SU-DHL-6 (cell line): ENCODE results near the gene ZNF519.
"Not testable (repeated sequence)": the region's sequence is repeated elsewhere in the genome, so short reads cannot be mapped to it uniquely, and the experiment has no call there.

Experiments
- H2AFZ ChIP-seq: fragments of 200-600 bp; sonication (generic); 2 replicates; pipeline ENCODE4 v1.6.1; 2014; ENCODE audit warnings: low read depth, mild to moderate bottlenecking, moderate library complexity, mixed read lengths, antibody characterized with exemption, low read length; ENCODE audit not compliant: severe bottlenecking
- H3F3A ChIP-seq: fragments of 200-600 bp; shearing (Covaris generic); 2 replicates; pipeline ENCODE4 v1.6.0; 2016; ENCODE audit warnings: antibody characterized with exemption, mild to moderate bottlenecking; ENCODE audit not compliant: insufficient read depth
- H3K27ac ChIP-seq: fragments of 200-600 bp; sonication (generic); 2 replicates; pipeline ENCODE4 v1.5.1; 2016; ENCODE audit warnings: low read depth, mild to moderate bottlenecking, low read length, moderate library complexity, mixed read lengths
- H3K27me3 ChIP-seq: fragments of 200-600 bp; sonication (generic), shearing (Covaris generic); 2 replicates; pipeline ENCODE4 v1.6.0; 2014; ENCODE audit warnings: mild to moderate bottlenecking, low read length
- H3K36me3 ChIP-seq: fragments of 200-600 bp; sonication (generic); 2 replicates; pipeline ENCODE4 v1.6.1; 2014; ENCODE audit warnings: mild to moderate bottlenecking, low read length, mixed read lengths
- H3K4me2 ChIP-seq: fragments of 300-600, 200-600 bp; shearing (Covaris generic), sonication (generic); 2 replicates; pipeline ENCODE4 v1.6.0; 2014; ENCODE audit warnings: low read length, low read depth, mild to moderate bottlenecking; ENCODE audit not compliant: poor library complexity, severe bottlenecking
- H3K4me3 ChIP-seq: fragments of 200-600 bp; sonication (generic); 2 replicates; pipeline ENCODE4 v1.5.1; 2014; ENCODE audit warnings: antibody characterized with exemption, low read length, mild to moderate bottlenecking, mixed read lengths; ENCODE audit not compliant: insufficient read depth, poor library complexity, severe bottlenecking
- H3K79me2 ChIP-seq: fragments of 200-600 bp; sonication (generic); 2 replicates; pipeline ENCODE4 v1.6.1; 2014; ENCODE audit warnings: mild to moderate bottlenecking, low read length, moderate library complexity; ENCODE audit not compliant: insufficient read depth
- H3K9ac ChIP-seq: fragments of 200-600 bp; sonication (generic); 2 replicates; pipeline ENCODE4 v1.7.0; 2014; ENCODE audit warnings: mild to moderate bottlenecking, low read length
- H3K9me2 ChIP-seq: fragments of 200-600 bp; sonication (generic); replicated peaks from 2 replicates; pipeline ENCODE4 v1.6.1; 2014; ENCODE audit warnings: low read length; ENCODE audit not compliant: insufficient read depth
- H3K9me3 ChIP-seq: fragments of 200-600 bp; sonication (generic); 2 replicates; pipeline ENCODE4 v1.6.1; 2014; ENCODE audit warnings: low read length, mixed read lengths; ENCODE audit not compliant: insufficient read depth
- H4K20me1 ChIP-seq: fragments of 200-600 bp; sonication (generic); 2 replicates; pipeline ENCODE4 v1.6.1; 2014; ENCODE audit warnings: low read depth, mild to moderate bottlenecking, antibody characterized with exemption, low read length, moderate library complexity, mixed read lengths
- EZH2phosphoT487 ChIP-seq: fragments of 200-600 bp; sonication (generic), shearing (Covaris generic); conservative IDR thresholded peaks from 2 replicates; pipeline ENCODE4 v1.6.1; 2018; ENCODE audit warnings: mild to moderate bottlenecking, antibody characterized with exemption, low read length, moderate library complexity, mixed read lengths
- TF ChIP-seq, protein P1 (sequence below): fragments of 200-600 bp; sonication (generic); IDR thresholded peaks from one replicate; pipeline ENCODE4 v1.5.1; 2017; ENCODE audit warnings: antibody characterized with exemption, mild to moderate bottlenecking, low read length, moderate library complexity; ENCODE audit not compliant: insufficient read depth, poor library complexity, severe bottlenecking

Gene ZNF519

DNA sequence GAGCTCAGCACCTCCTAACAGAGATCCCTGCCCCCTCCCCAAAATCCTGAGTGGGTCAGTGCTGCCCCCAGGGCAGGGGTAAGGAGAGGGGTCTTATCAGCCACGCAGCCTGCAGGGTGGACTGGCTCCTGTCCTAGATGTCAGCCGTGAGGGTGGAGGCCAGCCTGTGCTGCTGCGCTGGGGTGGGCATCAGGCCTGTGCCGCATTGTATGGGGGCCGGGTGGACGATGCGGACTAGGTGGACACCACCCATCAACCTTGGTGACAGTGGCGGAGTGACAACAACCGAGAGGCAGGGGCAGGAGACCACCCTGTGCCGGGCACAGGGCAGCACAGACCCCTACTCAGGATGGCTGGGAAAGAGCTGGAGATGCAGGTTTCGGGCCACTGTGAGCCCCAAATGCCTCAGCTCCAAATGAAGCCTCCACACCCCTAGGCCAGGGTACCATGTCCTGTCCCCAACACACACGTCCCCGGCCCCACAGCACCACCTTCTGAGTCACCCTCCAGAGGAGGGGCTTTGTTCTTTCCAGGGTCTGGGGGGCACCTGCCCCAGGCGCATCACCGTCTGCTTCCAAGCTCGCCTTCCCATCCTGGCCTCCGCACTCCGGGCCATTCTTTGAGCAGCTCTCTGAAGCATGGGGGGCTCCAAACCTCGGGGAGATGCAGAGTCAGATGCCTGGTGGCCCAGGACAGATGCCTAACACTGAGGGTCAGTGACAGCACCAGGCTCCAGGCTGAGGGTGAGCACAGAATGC lies 13.5 kb upstream of the ZNF519 start:
- H3K27me3 ChIP-seq, H3F3A ChIP-seq, H2AFZ ChIP-seq, H3K79me2 ChIP-seq, H3K4me2 ChIP-seq, H4K20me1 ChIP-seq, H3K9me3 ChIP-seq, H3K9me2 ChIP-seq, H3K4me3 ChIP-seq, H3K36me3 ChIP-seq, H3K9ac ChIP-seq, H3K27ac ChIP-seq: not testable (repeated sequence)

DNA sequence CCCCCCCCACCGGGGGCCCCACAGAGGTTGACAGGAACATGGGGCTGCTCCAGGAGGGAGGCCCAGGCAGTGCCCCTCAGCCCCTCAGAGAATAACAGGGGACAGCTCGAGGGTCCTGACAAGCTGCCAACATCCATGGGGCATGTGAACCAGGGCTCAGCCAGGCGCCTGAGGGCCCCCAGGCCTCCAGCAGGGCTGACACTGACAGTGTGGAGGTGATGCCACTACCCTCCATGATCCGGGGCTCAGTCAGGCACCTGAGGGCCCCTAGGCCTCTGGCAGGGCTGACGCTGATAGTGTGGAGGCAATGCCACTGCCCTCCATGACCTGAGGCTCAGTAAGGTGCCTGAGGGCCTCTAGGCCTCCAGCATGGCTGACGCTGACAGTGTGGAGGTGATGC lies 12.8 kb upstream of the ZNF519 start:
- not testable (repeated sequence) for H3K4me2 ChIP-seq, H3K9me3 ChIP-seq, H3K27ac ChIP-seq, H3K4me3 ChIP-seq, H3K27me3 ChIP-seq, H4K20me1 ChIP-seq, H3K79me2 ChIP-seq, H3K9ac ChIP-seq, H3K36me3 ChIP-seq, H2AFZ ChIP-seq, H3K9me2 ChIP-seq, H3F3A ChIP-seq

DNA sequence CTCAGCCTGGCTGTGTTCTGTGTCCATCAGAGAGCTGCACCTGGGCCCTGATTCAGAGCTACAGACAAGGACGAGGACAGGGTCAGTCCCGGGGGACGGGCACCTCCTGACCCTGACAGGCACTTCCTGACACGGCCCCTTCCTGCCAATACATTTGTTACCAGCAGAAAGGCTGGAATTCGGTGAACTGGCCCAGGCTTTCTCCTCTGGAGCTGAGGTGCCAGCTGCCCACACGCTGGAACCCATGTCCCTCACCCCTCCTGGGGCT lies 12.3 kb upstream of the ZNF519 start:
- Histone ChIP-seq H2AFZ (no peak overlapping the region), H4K20me1 (no peaks in the 10 kb centered on the region), H3K79me2 (no peaks in the 10 kb centered on the region), H3K4me2 (no peak overlapping the region), H3F3A (no peaks in the 10 kb centered on the region), H3K27me3 (no peaks in the 10 kb centered on the region), H3K9me3 (no peaks in the 10 kb centered on the region), H3K27ac (no peak overlapping the region), H3K36me3 (no peaks in the 10 kb centered on the region), H3K9ac (no peak overlapping the region), H3K4me3 (no peak overlapping the region), H3K9me2 (no peaks in the 10 kb centered on the region)
- no peak for TF ChIP-seq EZH2phosphoT487
- TF ChIP-seq, protein P1, sequence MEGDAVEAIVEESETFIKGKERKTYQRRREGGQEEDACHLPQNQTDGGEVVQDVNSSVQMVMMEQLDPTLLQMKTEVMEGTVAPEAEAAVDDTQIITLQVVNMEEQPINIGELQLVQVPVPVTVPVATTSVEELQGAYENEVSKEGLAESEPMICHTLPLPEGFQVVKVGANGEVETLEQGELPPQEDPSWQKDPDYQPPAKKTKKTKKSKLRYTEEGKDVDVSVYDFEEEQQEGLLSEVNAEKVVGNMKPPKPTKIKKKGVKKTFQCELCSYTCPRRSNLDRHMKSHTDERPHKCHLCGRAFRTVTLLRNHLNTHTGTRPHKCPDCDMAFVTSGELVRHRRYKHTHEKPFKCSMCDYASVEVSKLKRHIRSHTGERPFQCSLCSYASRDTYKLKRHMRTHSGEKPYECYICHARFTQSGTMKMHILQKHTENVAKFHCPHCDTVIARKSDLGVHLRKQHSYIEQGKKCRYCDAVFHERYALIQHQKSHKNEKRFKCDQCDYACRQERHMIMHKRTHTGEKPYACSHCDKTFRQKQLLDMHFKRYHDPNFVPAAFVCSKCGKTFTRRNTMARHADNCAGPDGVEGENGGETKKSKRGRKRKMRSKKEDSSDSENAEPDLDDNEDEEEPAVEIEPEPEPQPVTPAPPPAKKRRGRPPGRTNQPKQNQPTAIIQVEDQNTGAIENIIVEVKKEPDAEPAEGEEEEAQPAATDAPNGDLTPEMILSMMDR = no peak

DNA sequence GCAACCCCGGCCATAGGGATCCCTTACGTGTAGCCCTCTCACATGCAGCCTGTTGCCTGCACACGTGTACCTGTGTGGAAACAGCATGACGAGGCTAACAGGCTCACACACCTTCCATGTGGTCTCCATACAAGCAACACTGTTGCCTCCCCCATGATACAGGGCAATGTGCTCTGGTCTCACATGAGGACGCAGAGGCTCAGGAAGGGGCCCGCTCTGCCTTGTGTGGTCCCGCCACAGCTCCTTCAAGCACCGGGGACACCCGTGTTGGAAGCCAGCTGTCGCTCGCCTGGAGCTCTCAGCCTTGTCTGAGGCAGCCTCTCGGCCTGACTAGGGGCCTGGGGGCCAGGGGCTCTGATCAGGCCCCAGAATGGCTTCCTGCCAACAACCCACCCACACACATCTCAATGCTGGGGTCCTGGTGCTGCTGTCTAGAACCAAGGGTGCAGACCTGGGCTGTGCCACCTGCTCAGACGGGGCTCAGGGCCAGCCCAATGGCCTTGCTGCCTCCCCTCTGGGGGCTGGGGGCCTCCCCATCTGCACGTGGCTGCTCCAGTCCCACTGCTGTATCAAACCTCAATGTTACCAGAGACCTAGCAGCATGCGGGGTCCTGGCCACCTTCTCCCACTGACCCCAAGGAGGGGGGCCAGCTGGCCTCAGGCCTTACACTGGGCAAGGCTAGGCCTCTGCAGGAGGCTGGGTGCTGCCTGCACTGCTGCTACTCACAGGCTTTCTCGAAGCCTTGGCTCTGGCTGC lies 11.8 kb upstream of the ZNF519 start:
- H3K9me3 ChIP-seq, H3K9me2 ChIP-seq, H3K4me3 ChIP-seq, H3K9ac ChIP-seq, H3K27me3 ChIP-seq, H3K27ac ChIP-seq, H3F3A ChIP-seq, H3K36me3 ChIP-seq, H2AFZ ChIP-seq, H4K20me1 ChIP-seq, H3K79me2 ChIP-seq, H3K4me2 ChIP-seq: not testable (repeated sequence)

DNA sequence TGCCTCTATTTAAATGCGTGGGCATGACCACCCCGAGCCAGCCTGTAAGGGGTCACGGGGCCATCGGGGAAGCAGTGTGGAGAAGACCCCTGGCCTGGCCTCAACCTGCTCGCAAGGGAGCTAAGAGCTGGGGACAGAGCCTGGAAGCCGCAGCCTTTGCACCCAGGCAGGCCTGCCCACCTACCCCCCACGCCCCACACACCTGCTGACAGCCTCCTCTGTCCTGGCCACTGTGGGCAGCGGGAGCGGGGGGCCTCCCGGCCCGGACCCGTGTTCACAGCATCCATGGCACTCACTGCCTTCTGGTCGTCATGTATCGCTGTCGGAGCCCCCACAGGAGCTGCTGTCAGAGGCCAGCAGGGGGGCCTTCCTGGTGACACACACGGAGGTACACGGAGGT lies 11.2 kb upstream of the ZNF519 start:
- H3K9me3 ChIP-seq, H3K4me2 ChIP-seq: not testable (repeated sequence)

DNA sequence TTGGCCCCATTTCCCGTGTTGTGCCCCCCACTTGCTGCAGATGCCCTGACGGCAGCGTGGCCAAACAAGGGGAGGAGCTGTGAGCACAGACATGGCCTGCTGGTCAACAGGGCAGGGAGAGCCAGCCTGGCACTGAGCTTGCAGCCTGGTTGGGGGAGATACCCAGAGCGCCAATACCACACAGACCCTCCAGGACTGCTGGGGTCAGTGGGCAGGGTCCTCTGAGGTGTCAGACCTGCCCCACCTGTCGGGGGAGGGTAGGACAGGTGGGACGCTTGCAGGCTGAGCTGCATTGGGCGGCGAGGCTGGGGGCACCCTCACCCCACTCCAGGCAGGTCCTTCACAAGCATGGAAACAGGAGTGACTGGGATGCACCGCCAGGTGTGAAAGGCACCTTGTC lies 9.9 kb upstream of the ZNF519 start:
- H3K9me2 ChIP-seq, H3F3A ChIP-seq, H3K27ac ChIP-seq, H3K9me3 ChIP-seq, H2AFZ ChIP-seq, H3K4me3 ChIP-seq, H4K20me1 ChIP-seq, H3K79me2 ChIP-seq, H3K36me3 ChIP-seq, H3K27me3 ChIP-seq, H3K4me2 ChIP-seq, H3K9ac ChIP-seq: not testable (repeated sequence)

More for the DNA sequence above, 11.2 kb upstream of the ZNF519 start:
- H3K79me2 ChIP-seq, H3K9ac ChIP-seq, H4K20me1 ChIP-seq, H3F3A ChIP-seq, H3K36me3 ChIP-seq, H3K27ac ChIP-seq, H3K9me2 ChIP-seq, H3K4me3 ChIP-seq, H3K27me3 ChIP-seq, H2AFZ ChIP-seq: not testable (repeated sequence)

DNA sequence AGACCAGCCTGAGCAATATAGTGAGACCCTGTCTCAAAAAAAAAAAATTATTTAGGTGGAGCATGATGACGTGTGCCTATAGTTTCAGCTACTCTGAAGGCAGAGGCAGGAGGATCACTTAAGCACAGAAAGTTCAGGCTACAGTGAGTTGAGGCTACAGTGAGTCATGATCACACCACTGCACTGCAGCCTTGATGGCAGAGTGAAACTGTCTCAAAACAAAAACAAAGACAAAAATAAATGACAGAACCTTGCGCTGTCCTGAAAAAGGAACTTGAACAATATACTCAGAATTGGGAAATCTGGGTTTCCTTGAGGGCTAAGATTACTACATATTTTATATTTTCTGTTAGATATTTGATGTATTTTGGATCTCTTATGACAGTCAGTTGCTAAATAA lies 7.3 kb upstream of the ZNF519 start:
- not testable (repeated sequence) for H3K27me3 ChIP-seq, H3K36me3 ChIP-seq, H3K9ac ChIP-seq, H3K4me3 ChIP-seq, H3K4me2 ChIP-seq, H4K20me1 ChIP-seq, H2AFZ ChIP-seq, H3K9me3 ChIP-seq, H3K27ac ChIP-seq, H3K9me2 ChIP-seq, H3F3A ChIP-seq, H3K79me2 ChIP-seq
